NK-92 (cell line): ENCODE results near the gene LPCAT1.

Experiments used
- DNase-seq: peaks from one replicate; lab custom pipeline; 2025; ENCODE audit not compliant: unreplicated experiment; lab: John Stamatoyannopoulos, UW

Gene LPCAT1

GRCh38 chr5:1446602-1447343 lies 77.0 kb downstream of the LPCAT1 start:
- DNase-seq, result no peak

DNA sequence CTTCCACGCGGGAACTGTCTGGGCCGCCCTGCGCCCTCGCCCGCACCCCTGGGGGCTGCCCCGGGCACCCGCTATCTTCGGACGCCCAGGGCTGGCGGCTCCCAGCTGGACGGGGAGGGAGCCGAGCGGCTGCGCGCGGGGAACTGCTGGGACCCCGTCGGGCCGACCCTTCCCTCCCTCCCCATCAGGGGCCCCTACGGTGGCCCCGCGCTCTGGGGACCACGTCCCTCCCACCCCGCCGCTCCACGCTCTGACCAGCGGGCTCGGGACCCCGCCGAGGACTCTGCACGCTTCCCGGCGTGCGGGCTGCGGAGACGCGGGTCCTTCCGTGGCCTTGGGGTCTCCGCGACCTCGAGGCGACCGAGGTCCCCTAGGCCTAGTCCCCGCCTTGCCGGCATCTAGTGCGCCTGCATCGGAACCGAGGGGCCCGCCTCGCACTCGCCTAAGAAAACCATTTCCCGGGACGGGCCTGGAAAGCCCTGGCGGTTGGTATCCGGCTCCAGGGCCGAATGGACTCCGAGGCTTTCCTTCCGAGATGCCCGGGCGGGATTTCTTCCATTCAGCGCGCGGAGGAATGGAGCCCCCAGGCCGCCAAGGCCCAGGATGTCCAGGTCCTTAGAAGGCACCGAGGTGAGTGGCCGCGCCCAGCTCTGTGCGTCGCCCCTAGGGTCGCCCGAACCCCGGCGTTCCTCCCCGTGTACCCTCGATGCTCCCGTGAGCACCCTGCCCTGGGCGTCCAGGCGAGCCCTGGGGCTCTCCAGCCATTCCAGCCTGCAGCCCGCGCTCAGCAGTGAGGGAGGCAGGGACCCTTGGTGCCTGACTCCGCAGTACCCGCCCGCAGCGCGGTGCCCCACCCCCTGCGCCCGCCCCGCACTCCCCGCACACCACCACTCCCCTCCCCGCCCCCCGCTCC lies 77.8 kb downstream of the LPCAT1 start:
- DNase-seq, result no peak

DNA sequence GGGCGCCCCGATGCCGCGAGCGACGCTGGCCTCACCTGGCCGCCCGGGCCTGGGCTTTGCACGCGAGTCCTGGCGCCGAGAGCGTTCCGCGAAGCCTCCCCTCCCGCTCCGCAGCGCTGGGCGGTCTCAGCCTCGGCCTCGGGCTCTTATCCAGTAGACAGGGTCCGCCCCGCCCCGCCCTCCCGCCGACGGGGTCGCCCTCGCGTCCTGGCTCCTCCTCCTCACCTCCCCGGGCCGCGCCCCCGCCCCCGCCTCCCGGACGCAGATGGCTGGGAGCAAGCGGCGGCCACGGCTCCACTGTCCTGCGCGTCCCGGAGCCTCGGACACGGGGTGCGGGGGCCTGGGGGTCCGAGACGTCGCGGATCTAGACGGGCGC lies 78.5 kb downstream of the LPCAT1 start, which contains the start of gene SLC6A3:
Gene SLC6A3, minus strand, starts transcription at position 128 of the 376 bp plus-strand sequence. CDS start 2,243 bp downstream, outside the sequence.
- no peak for DNase-seq

- no peak for DNase-seq
Measured at GRCh38 chr5:1444361-1445189, 79.2 kb downstream of the LPCAT1 start.

GRCh38 chr5:1443991-1444360 lies 79.8 kb downstream of the LPCAT1 start:
- no peak for DNase-seq

DNA sequence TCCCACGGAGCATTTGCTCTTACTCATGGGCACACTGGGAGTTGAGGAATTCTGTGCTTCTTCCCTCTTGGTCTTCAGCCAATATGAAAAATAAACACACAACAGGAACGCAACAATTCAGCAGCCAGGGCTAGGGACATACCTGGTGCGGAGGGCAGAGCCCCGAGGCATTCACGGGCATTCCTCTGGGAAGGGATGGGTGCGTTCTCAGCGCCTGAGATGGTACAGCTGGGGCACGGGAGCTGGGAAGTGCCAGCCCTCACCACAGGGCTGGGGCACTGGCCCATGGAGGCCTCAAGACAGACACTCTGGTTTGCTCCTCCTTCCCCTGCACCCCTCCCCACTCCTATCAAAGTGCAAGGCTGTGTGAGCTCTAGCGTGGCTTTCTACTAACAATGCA lies 80.6 kb downstream of the LPCAT1 start:
- no peak for DNase-seq

DNA sequence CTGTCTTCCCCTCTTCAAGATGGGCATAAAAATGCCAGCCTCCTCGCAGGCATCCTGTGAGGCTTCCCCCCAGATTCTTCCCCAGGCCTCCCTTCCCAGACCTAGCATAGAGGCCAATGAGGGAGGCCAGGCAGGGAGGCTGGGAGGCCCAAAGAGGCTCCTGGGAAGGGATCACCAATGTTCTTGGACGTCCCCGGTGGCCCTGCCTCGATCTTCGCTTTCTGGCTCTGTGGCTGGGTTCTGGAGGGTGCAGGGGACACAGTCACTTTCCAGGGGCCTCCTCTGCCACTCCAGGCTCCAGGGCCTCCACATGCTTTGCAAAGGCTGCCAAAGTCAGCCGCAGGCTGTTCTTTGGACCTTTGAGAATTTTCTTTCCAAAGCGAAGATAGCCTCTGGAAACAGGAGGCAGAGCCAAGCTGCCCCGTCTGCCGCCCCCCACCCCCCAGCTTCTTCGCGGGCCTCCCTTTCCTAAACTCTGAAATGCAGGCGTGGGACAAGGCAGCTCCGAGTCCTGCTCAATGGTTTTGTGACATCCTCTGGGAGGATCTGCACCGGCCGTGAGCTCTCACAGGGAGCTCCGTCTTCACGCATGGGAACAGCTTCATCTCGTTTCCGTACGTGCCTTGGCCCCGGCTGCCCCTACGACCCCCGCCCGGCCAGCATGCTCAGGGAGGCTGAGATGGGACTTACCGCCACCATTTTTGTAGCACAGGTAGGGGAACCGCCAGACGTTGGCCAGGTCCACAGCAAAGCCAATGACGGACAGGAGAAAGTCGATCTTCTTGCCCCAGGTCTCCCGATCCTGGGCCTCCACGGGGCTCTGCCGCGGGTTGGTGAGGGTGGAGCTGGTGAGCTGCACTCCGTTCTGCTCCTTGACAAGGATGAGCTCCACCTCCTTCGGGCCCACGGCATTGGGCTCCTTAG lies 81.3 kb downstream of the LPCAT1 start:
- DNase-seq, result no peak

- DNase-seq, result no peak
Measured at GRCh38 chr5:1441166-1441865, 82.4 kb downstream of the LPCAT1 start.

GRCh38 chr5:1440098-1440493 lies 83.7 kb downstream of the LPCAT1 start:
- no peak for DNase-seq

GRCh38 chr5:1439388-1440097 lies 84.2 kb downstream of the LPCAT1 start:
- DNase-seq, result no peak

DNA sequence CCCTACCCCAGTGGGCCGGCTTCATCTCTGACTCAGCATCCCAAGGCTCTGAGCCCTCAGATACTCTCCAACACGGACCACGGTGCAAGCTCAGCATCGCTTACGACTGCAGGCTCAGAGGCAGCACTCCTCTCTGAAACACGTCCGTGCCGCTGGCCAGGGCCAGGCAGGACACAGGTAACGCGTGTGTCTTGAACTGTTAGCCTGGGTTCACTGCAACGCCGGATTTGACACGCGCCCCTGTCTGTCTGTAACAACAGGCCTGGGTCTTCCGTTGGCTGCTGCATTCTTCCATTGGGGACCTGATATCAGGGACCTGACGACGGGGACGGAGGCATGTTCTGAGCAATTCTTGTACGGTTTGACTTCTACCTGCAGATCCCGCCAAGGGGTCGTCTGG lies 84.9 kb downstream of the LPCAT1 start:
- DNase-seq, result no peak

DNA sequence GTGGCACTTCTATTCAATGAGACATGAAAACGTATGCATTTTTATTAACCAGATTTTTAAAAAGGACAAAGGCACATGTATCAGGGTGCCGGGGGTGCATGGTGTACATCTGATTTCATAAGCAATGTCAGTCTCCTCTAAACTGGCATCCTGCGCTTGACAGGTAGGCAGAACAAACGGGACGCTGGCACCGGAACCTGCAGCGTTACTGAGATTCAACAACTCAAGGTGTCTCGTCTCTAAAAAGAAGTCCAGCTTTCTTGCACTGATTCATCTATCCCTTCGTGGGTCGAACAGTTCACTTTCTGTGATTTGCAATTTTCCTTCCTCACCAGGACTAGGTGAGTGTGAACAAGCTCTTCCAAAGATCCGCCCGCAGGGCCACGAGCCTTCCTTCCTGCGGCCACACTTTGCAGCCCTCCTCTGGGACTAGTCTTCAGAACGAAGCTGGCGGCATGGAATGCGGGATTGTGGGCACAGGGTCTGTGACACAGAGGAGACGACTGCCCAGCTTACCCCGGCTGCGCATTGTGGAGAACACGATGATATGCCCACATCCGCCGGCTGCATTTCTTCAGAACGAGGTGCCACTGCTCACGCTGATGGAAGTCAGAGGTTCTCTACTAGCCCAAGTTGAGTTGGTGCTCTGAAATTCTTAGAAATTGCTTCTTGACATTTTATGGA lies 85.7 kb downstream of the LPCAT1 start:
- DNase-seq, result no peak

DNA sequence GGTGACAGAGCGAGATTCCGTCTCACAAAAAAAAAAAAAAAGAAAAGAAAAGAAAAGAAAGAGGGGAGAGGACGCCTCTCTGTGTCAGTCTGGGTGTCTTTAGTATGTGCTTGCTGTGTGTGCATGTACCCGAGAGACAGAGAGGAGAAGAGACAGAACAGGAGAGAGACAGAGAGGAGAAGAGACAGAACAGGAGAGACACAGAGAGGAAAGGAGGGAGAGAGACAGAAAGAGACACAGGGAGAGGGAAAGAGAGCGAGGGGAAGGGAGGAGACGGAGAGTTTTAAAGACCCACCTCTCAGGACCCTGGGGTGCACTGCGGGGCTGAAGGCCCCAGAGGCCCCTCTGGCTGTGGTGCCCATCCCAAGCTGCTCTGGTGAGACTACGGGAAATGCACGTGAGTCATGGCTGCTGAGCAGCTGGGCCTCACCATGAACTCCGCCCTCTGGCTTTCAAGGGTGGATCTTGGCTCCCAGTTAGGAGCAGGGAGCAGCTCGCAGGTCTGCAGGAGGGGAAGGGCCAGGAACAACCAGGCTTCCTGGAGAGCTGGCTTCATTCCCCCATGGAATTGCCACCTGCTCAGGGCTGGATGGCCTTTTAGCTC lies 86.4 kb downstream of the LPCAT1 start:
- DNase-seq, result no peak

DNA sequence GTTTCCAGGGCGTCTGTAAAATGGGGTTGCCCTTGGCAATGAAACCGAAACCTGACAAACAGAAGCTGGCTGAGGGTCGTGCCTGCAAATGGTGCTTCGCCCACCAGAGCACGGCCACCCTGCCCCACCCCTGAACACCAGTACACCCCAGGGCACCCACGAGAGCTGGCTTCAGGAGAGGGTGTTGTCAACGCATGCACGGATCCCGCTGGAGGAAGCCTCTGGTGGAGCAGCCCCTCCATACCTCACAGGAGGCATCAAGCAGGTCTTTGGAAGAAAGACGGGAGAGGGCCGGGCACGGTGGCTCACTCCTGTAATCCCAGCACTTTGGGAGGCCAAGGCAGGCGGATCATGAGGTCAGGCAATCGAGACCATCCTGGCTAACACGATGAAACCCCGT lies 87.1 kb downstream of the LPCAT1 start:
- no peak for DNase-seq

DNA sequence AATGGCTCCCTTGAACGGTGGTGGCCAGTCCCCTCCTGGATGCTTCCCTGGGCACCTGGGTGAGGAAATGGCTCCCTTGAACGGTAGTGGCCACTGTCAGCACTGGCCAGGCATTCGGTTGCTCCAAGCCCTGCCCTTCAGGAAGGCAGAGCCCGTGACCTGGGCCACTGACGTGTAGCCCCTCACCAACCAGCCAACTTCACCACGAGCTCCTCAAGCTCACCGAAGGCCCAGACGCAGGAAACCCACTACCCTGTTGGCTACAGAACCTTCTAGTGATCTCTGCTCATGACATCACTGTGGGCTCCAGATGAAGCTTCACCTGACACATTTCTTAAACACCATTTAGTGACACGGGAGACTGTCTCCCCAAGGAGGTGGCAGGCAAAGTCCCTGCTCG lies 87.7 kb downstream of the LPCAT1 start:
- no peak for DNase-seq

- no peak for DNase-seq
Measured at GRCh38 chr5:1435369-1435768, 88.4 kb downstream of the LPCAT1 start.

DNA sequence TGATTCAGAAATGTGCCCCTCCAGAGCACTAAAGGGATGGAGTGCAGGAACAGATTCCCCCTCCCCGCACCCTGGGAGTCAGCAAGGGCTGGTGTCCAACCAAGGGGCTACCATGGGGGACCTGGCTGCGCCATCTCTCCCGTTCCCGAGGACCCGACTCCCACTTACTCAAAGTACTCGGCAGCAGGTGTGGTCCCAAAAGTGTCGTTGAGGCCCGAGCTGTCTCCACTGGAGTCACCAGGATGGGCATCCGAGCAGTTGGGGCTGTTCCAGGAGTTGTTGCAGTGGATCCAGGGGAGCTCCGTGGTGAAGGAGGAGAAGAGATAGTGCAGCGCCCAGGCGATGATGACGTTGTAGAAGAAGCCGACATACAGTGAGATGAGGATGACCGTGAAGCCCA lies 91.5 kb downstream of the LPCAT1 start:
- DNase-seq, result no peak

DNA sequence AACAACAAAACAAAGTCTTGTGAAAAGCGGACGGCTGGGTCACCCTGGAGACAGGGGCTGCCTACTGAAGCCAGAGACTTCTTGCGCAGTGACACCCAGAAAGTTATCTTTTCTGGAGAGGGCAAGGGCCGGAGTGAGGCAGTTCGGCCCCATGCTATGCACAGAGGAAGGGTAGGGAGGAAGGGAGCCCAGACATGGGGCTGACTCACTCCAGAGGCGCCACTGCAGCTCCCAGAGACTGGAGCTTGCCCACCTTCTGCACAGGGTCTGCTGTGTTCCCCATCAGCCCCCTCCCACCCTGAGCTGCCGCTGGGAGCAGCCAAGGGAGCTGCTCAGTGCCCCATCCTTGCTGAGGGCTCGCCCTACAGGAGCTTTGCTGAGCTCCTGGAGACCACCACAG lies 91.9 kb downstream of the LPCAT1 start:
- no peak for DNase-seq
